HG03521 (cell line): Measurements from ENCODE around the gene PDGFRB.

Source experiments
- ATAC-seq: cut with Tn5 transposase; IDR thresholded peaks from one replicate; pipeline ENCODE4 v1.9.1; 2021; ENCODE audit warnings: mild to moderate bottlenecking, moderate library complexity; ENCODE audit not compliant: unreplicated experiment

The PDGFRB gene

GRCh38 chr5:150119421-150120061, 36.1 kb downstream of the PDGFRB start:
- ATAC-seq = no peak

GRCh38 chr5:150118561-150119229, 37.0 kb downstream of the PDGFRB start:
- ATAC-seq = no peak

GRCh38 chr5:150117945-150118560, 37.6 kb downstream of the PDGFRB start:
- ATAC-seq = no peak

GRCh38 chr5:150116667-150117400, 38.8 kb downstream of the PDGFRB start:
- no peak for ATAC-seq

GRCh38 chr5:150114773-150115408, 40.8 kb downstream of the PDGFRB start:
- no peak for ATAC-seq

GRCh38 chr5:150114102-150114641, 41.5 kb downstream of the PDGFRB start:
- ATAC-seq = no peak

GRCh38 chr5:150113047-150113744, 42.4 kb downstream of the PDGFRB start:
- ATAC-seq = no peak

GRCh38 chr5:150112201-150113046, 43.2 kb downstream of the PDGFRB start:
- ATAC-seq = no peak

GRCh38 chr5:150111122-150111521, 44.5 kb downstream of the PDGFRB start:
- no peak for ATAC-seq

- no peak for ATAC-seq
Measured at GRCh38 chr5:150109921-150110320, 45.7 kb downstream of the PDGFRB start.

- ATAC-seq = no peak
Measured at GRCh38 chr5:150108711-150109514, 46.7 kb downstream of the PDGFRB start.

- ATAC-seq = no peak
Measured at GRCh38 chr5:150107909-150108447, 47.7 kb downstream of the PDGFRB start.

GRCh38 chr5:150106674-150107426, 48.8 kb downstream of the PDGFRB start:
- no peak for ATAC-seq

- ATAC-seq = no peak
Measured at GRCh38 chr5:150105928-150106615, 49.6 kb downstream of the PDGFRB start.

- ATAC-seq = no peak
Measured at GRCh38 chr5:150104550-150104870, 51.1 kb downstream of the PDGFRB start.

GRCh38 chr5:150103678-150104549, 51.7 kb downstream of the PDGFRB start:
- ATAC-seq = no peak
